ENCODE data around the gene ACOX2. TPM values are rescaled to one million over a fixed set of nuclear protein-coding genes. Genes with fewer than 3 reads are reported as not detected.

Gene ACOX2
- total and polyA plus RNA-seq, 2 of the 13 experiments (the other 11 are each of a cell fraction or from before 2014, with no cell fraction given), result 42.6 to 98.5 TPM

GRCh38 chr3:58471025-58471887 is 65.7 kb downstream of the ACOX2 start (continued):
- TF ChIP-seq POGK (CRISPR knock-in tag; conservative IDR thresholded peaks at IDR 0.05) (peak; percentile 80; the same call in 1 of the 2 replicates), ZNF512 (CRISPR knock-in tag; IDR thresholded peaks at IDR 0.05) (no peak), BHLHE40 (IDR thresholded peaks at IDR 0.05; ENCODE audit: low read length) (0 out of 2 replicates have a peak, but pooled peaks have one; percentile 5), ZNF350 (CRISPR knock-in tag; IDR thresholded peaks at IDR 0.05; ENCODE audit: borderline replicate concordance, low read depth) (peak; percentile 48; the same call in 1 of the 2 replicates), HMG20A (CRISPR knock-in tag; IDR thresholded peaks at IDR 0.05; ENCODE audit: borderline replicate concordance) (peak; percentile 96), MBD4 (IDR thresholded peaks at IDR 0.05; ENCODE audit: borderline replicate concordance, low read length) (peak; percentile 88; the same call in 1 of the 2 replicates), MIER3 (CRISPR knock-in tag; IDR thresholded peaks at IDR 0.05; ENCODE audit: borderline replicate concordance) (no peak; the same call in 1 of the 2 replicates), ZNF619 (CRISPR knock-in tag; IDR thresholded peaks at IDR 0.05) (0 out of 2 replicates have a peak, but pooled peaks have one; percentile 41), TP53 (CRISPR knock-in tag; conservative IDR thresholded peaks at IDR 0.05) (0 out of 2 replicates have a peak, but pooled peaks have one; percentile 72), HOXA9 (CRISPR knock-in tag; IDR thresholded peaks at IDR 0.05; ENCODE audit: borderline replicate concordance) (no peak), HOXA3 (CRISPR knock-in tag; IDR thresholded peaks at IDR 0.05) (peak; percentile 72), DMAP1 (CRISPR knock-in tag; IDR thresholded peaks at IDR 0.05) (peak; percentile 20; the same call in 1 of the 2 replicates), AHDC1 (CRISPR knock-in tag; IDR thresholded peaks at IDR 0.05; ENCODE audit: borderline replicate concordance) (peak; percentile 89; the same call in 1 of the 2 replicates), FOSL2 (CRISPR knock-in tag; IDR thresholded peaks at IDR 0.05) (peak; percentile 100), FOXP4 (CRISPR knock-in tag; IDR thresholded peaks at IDR 0.05) (peak; percentile 96)
